AG04449 (cell line): ENCODE measurements around the gene HSD3B1.
A peak's percentile ranks its signal among the peaks of the same experiment; 100 is the strongest.

Experiments
- CTCF ChIA-PET: fragments of 350-600 bp; formaldehyde crosslinking; extraction: SDS; loops from one replicate; lab custom pipeline; 2021; ENCODE audit warnings: antibody characterized with exemption; lab: Yijun Ruan, JAX
- POLR2A ChIA-PET: fragments of 400-600, 350-600 bp; formaldehyde crosslinking; extraction: SDS; loops from one replicate; lab custom pipeline; 2020; ENCODE audit warnings: antibody characterized with exemption, inconsistent platforms; lab: Yijun Ruan, JAX
- DNase-seq: peaks from one replicate; pipeline ENCODE4 v3.0.0-alpha.2; 2010; ENCODE audit warnings: low read depth, low spot score
- H3K4me3 ChIP-seq: 2 replicates; pipeline ENCODE4 v1.5.1; 2011; ENCODE audit warnings: low read depth, mild to moderate bottlenecking, control low read depth, low read length
- TF ChIP-seq, protein P1 (sequence below): IDR thresholded peaks from one replicate; pipeline ENCODE4 v1.5.1; 2011; ENCODE audit warnings: mild to moderate bottlenecking, moderate library complexity, low read length, control low read depth, inconsistent platforms; ENCODE audit not compliant: insufficient read depth; ENCODE audit errors: missing control alignments

HSD3B1 gene

DNA sequence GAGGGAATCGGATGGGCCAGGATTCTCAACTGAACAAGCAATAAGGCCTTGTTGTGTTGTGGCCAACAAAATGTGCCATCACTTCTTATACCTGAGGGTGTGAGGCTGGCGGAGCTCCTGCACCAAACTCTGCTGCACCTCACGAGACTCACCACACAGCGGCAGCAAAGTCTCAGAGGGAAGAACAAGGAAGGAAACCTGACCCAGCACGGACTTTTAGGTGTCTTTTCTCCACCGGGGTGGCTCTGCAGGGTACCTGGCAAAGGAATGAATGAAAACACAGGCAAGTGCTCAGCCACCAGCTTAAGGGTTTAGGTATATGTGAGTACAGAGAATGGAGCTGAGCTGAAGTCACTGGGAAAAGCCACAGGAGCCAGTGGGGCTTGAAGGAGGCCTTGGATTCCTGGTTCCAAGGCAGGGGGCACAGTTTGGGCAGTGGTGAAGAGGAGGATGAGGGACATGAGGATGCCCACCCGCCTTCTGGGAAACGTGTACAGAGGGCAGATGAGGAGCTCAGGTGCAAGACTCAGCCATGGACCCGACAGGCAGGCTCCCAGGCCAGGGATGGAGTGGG is 31.1 kb upstream of the HSD3B1 start:
- H3K4me3 ChIP-seq = no peak overlapping the region
- CTCF ChIA-PET = interaction anchor here (1.1 to 1.5 kb wide), 5 partner anchors 9 to 200 kb away, joined by 3 to 6 read pairs (median 3); no protein-coding TSS in a partner anchor
- DNase-seq = no peak
- POLR2A ChIA-PET = no interaction called here
- TF ChIP-seq, protein P1, sequence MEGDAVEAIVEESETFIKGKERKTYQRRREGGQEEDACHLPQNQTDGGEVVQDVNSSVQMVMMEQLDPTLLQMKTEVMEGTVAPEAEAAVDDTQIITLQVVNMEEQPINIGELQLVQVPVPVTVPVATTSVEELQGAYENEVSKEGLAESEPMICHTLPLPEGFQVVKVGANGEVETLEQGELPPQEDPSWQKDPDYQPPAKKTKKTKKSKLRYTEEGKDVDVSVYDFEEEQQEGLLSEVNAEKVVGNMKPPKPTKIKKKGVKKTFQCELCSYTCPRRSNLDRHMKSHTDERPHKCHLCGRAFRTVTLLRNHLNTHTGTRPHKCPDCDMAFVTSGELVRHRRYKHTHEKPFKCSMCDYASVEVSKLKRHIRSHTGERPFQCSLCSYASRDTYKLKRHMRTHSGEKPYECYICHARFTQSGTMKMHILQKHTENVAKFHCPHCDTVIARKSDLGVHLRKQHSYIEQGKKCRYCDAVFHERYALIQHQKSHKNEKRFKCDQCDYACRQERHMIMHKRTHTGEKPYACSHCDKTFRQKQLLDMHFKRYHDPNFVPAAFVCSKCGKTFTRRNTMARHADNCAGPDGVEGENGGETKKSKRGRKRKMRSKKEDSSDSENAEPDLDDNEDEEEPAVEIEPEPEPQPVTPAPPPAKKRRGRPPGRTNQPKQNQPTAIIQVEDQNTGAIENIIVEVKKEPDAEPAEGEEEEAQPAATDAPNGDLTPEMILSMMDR = peak; percentile 59

GRCh38 chr1:119477710-119478109 is 29.3 kb upstream of the HSD3B1 start:
- TF ChIP-seq, protein P1 = no peak
- no peak overlapping the region for H3K4me3 ChIP-seq
- ChIA-PET CTCF (no interaction called here), POLR2A (no interaction called here)
- no peak for DNase-seq

GRCh38 chr1:119480175-119480574 is 26.8 kb upstream of the HSD3B1 start:
- ChIA-PET CTCF (no interaction called here), POLR2A (no interaction called here)
- TF ChIP-seq, protein P1 = no peak
- no peak overlapping the region for H3K4me3 ChIP-seq
- no peak for DNase-seq

DNA sequence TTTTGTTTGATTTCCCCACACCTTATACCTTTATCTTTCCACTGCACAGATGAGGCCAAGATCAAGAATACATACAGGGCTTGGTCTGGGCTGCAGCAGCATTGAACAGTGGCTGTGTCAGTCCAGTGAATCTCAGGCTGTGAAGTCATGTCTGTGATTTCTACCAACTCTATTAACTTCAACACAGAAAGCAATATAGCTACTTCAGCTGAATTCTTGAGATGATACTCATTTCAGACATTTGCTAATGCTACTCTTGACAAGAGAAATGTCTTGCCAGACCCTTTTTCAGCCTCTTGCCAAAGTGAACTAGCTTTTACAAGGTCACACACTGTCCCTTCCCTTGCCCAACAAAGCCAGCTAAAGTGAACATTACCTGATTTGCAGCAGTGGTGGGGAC is 25.1 kb upstream of the HSD3B1 start:
- H3K4me3 ChIP-seq = no peak overlapping the region
- no peak for DNase-seq
- CTCF ChIA-PET = no interaction called here
- POLR2A ChIA-PET = no interaction called here
- TF ChIP-seq, protein P1 = no peak

DNA sequence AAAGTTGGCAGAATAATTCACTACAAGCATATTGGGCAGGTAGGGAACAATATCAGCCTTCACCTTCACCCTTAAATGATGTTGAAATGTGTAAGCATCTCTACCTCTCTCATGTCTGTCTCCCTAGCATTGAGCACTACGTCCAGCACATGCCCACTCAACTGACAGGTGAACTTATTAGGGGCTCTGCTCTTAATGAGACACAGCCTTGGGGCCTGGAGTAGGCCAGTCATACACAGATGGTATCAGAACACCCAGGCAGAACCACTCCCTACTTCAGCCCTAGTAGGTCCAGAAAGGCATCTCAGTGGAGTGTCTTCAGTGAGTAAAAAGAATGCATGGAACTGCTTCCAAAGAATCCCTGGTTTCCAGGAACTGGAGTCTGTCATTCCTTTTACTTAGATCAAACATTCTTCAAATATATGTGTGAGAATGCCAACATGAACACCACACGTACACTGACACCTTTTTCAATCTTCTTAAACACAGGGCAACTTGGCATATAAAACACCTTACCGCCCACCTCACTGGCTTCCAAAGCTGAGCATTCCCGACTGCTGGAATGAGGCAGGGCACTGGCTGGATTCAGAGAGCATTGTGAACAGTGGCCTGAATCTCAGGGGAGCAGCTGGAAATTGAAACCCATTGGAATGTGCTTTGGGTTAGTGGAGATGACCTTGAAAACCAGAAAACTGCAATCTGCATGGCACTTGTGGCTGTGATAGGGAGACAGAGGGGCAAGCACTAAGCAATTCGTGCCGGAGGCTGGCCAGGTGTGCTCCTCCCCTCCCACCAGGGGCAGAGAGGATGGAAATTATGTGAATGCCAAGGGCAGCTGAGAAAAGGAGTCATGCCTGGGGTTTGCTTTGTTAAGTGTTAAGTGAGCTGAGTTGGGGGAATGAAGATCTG is 24.2 kb upstream of the HSD3B1 start:
- POLR2A ChIA-PET = no interaction called here
- no peak for DNase-seq
- CTCF ChIA-PET = no interaction called here
- no peak overlapping the region for H3K4me3 ChIP-seq
- TF ChIP-seq, protein P1 = no peak
